HUES64 (cell line): Measurements from ENCODE around the gene TRAIP.

Experiments used
- H3K27ac ChIP-seq: 2 replicates; pipeline ENCODE4 v1.7.0; 2013; ENCODE audit warnings: low read depth, low read length, inconsistent platforms
- H3K27me3 ChIP-seq: 2 replicates; pipeline ENCODE4 v1.6.1; 2013; ENCODE audit warnings: mild to moderate bottlenecking, low read length; ENCODE audit not compliant: insufficient read depth
- H3K36me3 ChIP-seq: 2 replicates; pipeline ENCODE4 v1.6.1; 2013; ENCODE audit warnings: mild to moderate bottlenecking, low read length; ENCODE audit not compliant: insufficient read depth
- H3K4me1 ChIP-seq: 2 replicates; pipeline ENCODE4 v1.6.1; 2013; ENCODE audit warnings: mild to moderate bottlenecking, low read length, moderate library complexity; ENCODE audit not compliant: insufficient read depth
- H3K4me3 ChIP-seq: 2 replicates; pipeline ENCODE4 v1.5.1; 2013; ENCODE audit warnings: mild to moderate bottlenecking, low read length, moderate library complexity
- H3K9ac ChIP-seq: 2 replicates; pipeline ENCODE4 v1.6.1; 2013; ENCODE audit warnings: mild to moderate bottlenecking, low read depth, low read length
- H3K9me3 ChIP-seq: 2 replicates; pipeline ENCODE4 v1.6.1; 2013; ENCODE audit warnings: low read depth, low read length; ENCODE audit not compliant: insufficient read depth
- WGBS: fragments of 150-250, 120-280 bp; methylation state at CpG from one replicate; pipeline ENCODE4 v1.1.7; 2013; ENCODE audit warnings: missing lambda C conversion rate; 5-methylcytosine and 5-hydroxymethylcytosine counted together

TRAIP gene

DNA sequence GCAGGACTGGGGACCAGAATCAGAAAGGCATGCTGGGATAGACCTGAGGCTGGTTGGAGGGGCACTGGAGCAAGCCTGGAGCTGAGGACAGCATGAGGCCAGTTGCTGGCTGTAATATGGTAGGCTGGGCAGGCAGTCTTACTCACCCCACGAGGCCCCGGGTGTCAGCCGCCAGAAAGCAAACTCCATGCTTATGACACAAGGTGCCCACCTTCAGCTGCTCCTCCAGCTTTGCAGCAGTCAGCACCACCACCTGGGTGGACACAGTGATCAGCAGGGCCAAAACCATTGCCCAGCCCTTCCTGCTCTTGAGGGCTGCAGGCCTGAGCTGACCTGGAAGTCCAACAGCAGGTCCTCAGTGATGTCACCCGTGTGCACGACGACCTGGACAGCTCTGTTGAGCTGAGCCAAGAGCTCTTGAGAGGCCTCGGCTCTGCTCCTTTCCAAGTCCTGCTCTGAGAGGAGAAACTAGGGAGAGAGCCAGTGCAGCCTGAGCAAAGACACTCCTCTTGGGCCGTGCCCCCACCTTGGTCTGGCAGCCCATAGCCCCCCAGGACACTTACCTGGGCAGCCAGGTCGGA lies 43.4 kb downstream of the TRAIP start:
- no peak overlapping the region for H3K4me3 ChIP-seq
- H3K27me3 ChIP-seq = no peaks in the 10 kb centered on the region
- 94% methylated on average over 9 of the region's 9 CpGs for WGBS
- no peak overlapping the region for H3K27ac ChIP-seq
- no peaks in the 10 kb centered on the region for H3K36me3 ChIP-seq
- no peaks in the 10 kb centered on the region for H3K9me3 ChIP-seq
- no peaks in the 10 kb centered on the region for H3K4me1 ChIP-seq
- no peak overlapping the region for H3K9ac ChIP-seq

- 89% methylated on average over 13 of the region's 13 CpGs for whole genome bisulfite sequencing
Measured at GRCh38 chr3:49807431-49808114, 48.8 kb downstream of the TRAIP start.

DNA sequence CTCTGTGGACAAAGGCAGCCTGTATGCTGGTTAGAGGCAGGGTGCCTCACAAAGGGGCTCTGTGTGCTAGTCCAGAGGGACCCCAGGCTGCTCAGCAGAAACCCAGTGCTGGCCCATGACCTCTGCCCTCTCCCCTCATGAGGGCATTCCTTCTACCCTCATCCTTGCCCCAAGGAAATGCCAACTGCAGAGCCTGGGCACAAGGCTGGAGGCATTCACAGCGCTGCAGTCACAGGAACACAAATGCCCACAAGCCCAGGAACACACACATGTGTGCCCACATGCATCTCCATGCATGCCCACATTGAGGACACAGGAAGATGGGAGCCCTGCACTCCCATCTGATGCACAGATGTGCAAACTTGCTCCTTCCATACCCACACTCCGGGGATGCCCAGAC lies 49.5 kb downstream of the TRAIP start:
- Histone ChIP-seq H3K27ac (0 out of 2 replicates have a peak overlapping the region, but pooled peaks have one; percentile 18), H3K36me3 (no peaks in the 10 kb centered on the region), H3K27me3 (peaks cover 27% of the 10 kb centered on the region), H3K9ac (0 out of 2 replicates have a peak overlapping the region, but pooled peaks have one; percentile 27), H3K9me3 (no peaks in the 10 kb centered on the region), H3K4me1 (peaks cover 11% of the 10 kb centered on the region), H3K4me3 (peak overlapping the region; percentile 19; the same call in 1 of the 2 replicates)
- 93% methylated on average over 2 of the region's 2 CpGs for WGBS

More at GRCh38 chr3:49807431-49808114, 48.8 kb downstream of the TRAIP start:
- Histone ChIP-seq H3K36me3 (no peaks in the 10 kb centered on the region), H3K9ac (no peak overlapping the region), H3K4me1 (peaks cover 11% of the 10 kb centered on the region), H3K27me3 (peaks cover 23% of the 10 kb centered on the region), H3K9me3 (no peaks in the 10 kb centered on the region), H3K27ac (no peak overlapping the region), H3K4me3 (no peak overlapping the region)

GRCh38 chr3:49805897-49806701 lies 50.3 kb downstream of the TRAIP start:
- Histone ChIP-seq H3K4me3 (peak overlapping the region; percentile 19; the same call in 1 of the 2 replicates), H3K4me1 (peaks cover 11% of the 10 kb centered on the region), H3K36me3 (no peaks in the 10 kb centered on the region), H3K9ac (peak overlapping the region; percentile 27; the same call in 1 of the 2 replicates), H3K27me3 (peaks cover 34% of the 10 kb centered on the region), H3K9me3 (no peaks in the 10 kb centered on the region), H3K27ac (0 out of 2 replicates have a peak overlapping the region, but pooled peaks have one; percentile 18)
- 44% methylated on average over 10 of the region's 11 CpGs for WGBS

GRCh38 chr3:49805367-49805782 lies 51.0 kb downstream of the TRAIP start:
- H3K9ac ChIP-seq = no peak overlapping the region
- WGBS = 82% methylated on average over 2 of the region's 3 CpGs
- no peak overlapping the region for H3K4me3 ChIP-seq
- peaks cover 34% of the 10 kb centered on the region for H3K27me3 ChIP-seq
- no peaks in the 10 kb centered on the region for H3K36me3 ChIP-seq
- H3K27ac ChIP-seq = no peak overlapping the region
- H3K4me1 ChIP-seq = peaks cover 11% of the 10 kb centered on the region
- H3K9me3 ChIP-seq = no peaks in the 10 kb centered on the region

- Histone ChIP-seq H3K4me3 (peak overlapping the region; percentile 77), H3K27ac (no peak overlapping the region), H3K9ac (no peak overlapping the region), H3K36me3 (no peaks in the 10 kb centered on the region), H3K27me3 (peaks cover 34% of the 10 kb centered on the region), H3K9me3 (no peaks in the 10 kb centered on the region), H3K4me1 (peaks cover 11% of the 10 kb centered on the region)
- 92% methylated on average over 26 of the region's 26 CpGs for WGBS
Measured at GRCh38 chr3:49804141-49805041, 52.0 kb downstream of the TRAIP start.

DNA sequence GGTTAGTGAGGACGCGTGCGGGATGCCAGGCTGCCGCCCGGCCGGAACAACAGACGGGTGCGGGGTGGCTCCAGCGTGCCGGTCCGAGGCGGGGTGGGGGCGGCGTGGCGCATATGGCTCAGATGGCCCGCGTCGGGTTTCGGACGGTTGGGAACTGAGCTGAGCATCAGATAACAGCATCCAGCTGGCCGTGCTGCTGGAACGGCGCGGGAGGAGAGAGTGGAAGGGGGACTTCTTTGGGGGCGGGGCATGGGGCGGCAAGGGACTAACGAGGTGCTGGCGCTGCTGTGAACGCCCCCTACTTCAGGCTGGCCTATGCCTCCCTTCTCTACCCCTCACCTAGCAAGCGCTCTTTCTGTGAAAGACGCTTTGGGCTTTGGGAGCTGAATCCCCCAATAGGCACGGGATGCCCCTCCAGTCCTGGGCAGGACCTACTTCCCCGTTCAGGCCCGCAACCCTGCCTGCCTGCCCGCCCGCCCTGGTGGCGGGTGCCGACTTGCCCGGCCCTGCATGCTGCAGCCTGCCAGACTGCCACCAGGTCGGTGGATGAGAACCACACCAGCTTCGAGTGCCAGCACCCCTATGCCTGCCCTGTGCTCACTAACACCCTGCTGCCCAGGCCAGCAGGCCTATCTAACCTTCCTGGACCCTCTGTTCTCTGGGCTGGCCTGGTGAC lies 52.8 kb downstream of the TRAIP start:
- Histone ChIP-seq H3K9me3 (no peaks in the 10 kb centered on the region), H3K27ac (no peak overlapping the region), H3K36me3 (no peaks in the 10 kb centered on the region), H3K9ac (peak overlapping the region; percentile 14; the same call in 1 of the 2 replicates), H3K4me3 (peak overlapping the region; percentile 77), H3K4me1 (peaks cover 11% of the 10 kb centered on the region), H3K27me3 (peaks cover 34% of the 10 kb centered on the region)
- WGBS = 11% methylated on average over 41 of the region's 41 CpGs

DNA sequence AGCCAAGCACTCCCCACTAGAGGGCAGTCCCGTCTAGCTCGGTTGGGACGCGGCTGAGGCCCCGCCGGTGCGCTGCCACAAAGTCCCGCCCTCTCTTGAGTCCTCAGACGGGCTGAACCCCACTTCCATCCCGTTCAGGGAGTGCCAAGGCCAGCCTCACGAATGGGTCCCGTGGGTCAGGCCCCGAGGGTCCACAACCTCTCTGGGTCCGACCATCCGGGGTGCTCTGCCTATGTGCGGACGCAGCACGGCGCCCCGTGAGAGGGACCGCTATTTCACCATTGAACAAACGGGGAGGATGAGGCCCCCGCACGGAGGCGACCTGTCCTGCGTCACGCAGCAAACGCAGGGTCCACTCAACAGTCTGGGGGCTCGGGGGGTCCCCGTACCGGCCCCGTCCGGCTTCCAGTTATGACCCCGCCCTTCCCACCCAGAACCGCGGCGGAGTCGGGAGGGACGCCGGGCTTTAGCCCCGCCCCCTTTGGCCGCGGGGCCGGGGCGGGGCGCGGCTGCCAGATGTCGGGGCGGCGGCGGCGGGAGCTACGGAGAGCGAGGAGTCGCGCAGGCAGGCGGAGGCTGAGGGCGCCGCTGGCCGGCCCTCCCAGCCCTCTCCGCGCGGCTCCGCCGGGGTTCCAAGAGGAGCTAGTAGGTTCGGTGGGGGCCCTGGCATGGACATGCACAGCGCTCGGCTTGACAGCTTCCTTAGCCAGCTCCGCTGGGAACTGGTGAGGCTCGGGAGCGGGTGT lies 53.5 kb downstream of the TRAIP start, which contains the start of gene INKA1:
Gene INKA1 (plus strand): TSS at position 543 of the 746 bp plus-strand sequence. CDS start 132 bp downstream, at position 675.
- no peaks in the 10 kb centered on the region for H3K36me3 ChIP-seq
- H3K4me3 ChIP-seq = peak within 1 kb of the TSS; percentile 77
- H3K9me3 ChIP-seq = no peaks in the 10 kb centered on the region
- H3K27me3 ChIP-seq = peaks cover 34% of the 10 kb centered on the region
- peaks cover 11% of the 10 kb centered on the region for H3K4me1 ChIP-seq
- H3K27ac ChIP-seq = no peak within 1 kb of the TSS
- peak within 1 kb of the TSS; percentile 14 for H3K9ac ChIP-seq
- WGBS = under 1% methylated on average over 71 of the region's 71 CpGs

DNA sequence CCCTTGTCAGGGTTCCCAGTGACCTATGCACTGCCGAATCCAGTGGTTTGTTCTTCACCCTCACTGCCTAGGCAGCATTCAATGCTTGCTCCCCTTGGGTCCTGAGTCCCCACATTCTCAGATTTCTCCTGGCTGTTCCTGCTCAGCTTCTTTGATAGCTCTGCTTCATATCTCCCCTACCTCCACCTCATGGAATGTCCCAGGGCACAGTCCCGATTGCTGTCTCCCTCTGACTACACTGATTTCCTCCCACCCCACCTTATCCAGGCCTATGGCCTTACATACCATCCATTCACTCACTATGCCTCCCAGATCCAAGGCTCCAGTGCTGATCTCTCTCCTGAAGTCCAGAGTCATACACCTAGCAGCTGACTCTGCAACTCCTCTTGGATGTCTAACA lies 55.2 kb downstream of the TRAIP start:
- Histone ChIP-seq H3K9me3 (no peaks in the 10 kb centered on the region), H3K9ac (no peak overlapping the region), H3K27ac (no peak overlapping the region), H3K4me3 (no peak overlapping the region), H3K27me3 (peaks cover 34% of the 10 kb centered on the region), H3K4me1 (0 out of 2 replicates have a peak, but pooled peaks cover 4% of the 10 kb centered on the region), H3K36me3 (no peaks in the 10 kb centered on the region)
- WGBS = 89% methylated on average over 2 of the region's 2 CpGs
